VCaP (cell line): ENCODE data around the gene DIP2B.

Experiments used
- H3K27ac ChIP-seq: fragments of 450-650 bp; 2 replicates; pipeline ENCODE4 v1.5.1; 2017
- TF ChIP-seq, protein P1 (sequence below): fragments of 450-650 bp; conservative IDR thresholded peaks from 2 replicates; pipeline ENCODE4 v1.5.1; 2017; ENCODE audit warnings: mild to moderate bottlenecking, moderate library complexity

DIP2B gene

GRCh38 chr12:50606675-50607375 is 102.0 kb downstream of the DIP2B start:
- TF ChIP-seq, protein P1, sequence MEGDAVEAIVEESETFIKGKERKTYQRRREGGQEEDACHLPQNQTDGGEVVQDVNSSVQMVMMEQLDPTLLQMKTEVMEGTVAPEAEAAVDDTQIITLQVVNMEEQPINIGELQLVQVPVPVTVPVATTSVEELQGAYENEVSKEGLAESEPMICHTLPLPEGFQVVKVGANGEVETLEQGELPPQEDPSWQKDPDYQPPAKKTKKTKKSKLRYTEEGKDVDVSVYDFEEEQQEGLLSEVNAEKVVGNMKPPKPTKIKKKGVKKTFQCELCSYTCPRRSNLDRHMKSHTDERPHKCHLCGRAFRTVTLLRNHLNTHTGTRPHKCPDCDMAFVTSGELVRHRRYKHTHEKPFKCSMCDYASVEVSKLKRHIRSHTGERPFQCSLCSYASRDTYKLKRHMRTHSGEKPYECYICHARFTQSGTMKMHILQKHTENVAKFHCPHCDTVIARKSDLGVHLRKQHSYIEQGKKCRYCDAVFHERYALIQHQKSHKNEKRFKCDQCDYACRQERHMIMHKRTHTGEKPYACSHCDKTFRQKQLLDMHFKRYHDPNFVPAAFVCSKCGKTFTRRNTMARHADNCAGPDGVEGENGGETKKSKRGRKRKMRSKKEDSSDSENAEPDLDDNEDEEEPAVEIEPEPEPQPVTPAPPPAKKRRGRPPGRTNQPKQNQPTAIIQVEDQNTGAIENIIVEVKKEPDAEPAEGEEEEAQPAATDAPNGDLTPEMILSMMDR: no peak
- H3K27ac ChIP-seq: no peak overlapping the region

DNA sequence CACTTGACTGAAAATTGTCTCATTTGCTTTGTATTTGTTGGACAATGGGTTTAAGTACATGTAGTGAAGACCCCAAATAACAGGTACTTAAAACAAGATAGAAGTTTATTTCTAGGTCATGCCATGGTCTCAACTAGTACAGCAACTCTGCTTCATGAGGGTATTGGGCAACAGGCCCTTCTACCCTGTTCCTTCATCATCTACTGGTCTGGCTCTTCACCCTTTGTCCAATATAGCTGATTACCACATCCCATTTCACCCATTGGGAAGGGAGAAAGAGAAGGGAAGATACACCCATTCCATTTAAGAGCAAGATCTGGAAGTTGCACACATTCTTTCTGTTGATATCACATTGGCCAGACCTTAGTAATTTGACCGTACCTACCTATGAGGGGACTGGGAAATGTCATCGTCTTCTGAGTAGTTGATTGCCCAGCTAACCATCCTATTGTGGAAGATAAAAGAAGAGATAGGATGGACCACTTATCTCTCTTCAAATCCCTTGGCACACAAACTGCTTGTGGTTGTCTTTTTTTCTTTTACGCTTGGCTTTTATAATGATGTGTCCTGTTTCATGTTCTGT is 104.6 kb downstream of the DIP2B start:
- TF ChIP-seq, protein P1: no peak
- H3K27ac ChIP-seq: no peak overlapping the region

DNA sequence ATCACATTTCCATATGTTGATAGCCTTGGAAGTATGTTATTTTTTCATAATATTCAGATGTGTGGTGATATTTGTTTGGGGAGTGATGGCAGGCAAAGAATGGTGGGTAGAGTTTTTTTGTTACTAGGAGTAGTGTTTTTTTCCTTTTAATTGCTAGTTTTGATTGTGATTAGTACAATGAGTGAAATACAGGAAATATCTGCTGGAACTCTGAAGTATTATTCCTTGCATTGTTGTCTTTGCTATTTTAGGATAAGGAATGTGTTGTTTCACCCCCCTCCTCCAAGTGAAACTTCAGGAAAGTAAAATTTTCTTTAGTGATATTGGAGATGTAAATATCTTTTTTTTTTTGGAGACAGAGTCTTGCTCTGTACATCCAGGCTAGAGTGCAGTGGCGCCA is 105.4 kb downstream of the DIP2B start:
- TF ChIP-seq, protein P1: no peak
- no peak overlapping the region for H3K27ac ChIP-seq

DNA sequence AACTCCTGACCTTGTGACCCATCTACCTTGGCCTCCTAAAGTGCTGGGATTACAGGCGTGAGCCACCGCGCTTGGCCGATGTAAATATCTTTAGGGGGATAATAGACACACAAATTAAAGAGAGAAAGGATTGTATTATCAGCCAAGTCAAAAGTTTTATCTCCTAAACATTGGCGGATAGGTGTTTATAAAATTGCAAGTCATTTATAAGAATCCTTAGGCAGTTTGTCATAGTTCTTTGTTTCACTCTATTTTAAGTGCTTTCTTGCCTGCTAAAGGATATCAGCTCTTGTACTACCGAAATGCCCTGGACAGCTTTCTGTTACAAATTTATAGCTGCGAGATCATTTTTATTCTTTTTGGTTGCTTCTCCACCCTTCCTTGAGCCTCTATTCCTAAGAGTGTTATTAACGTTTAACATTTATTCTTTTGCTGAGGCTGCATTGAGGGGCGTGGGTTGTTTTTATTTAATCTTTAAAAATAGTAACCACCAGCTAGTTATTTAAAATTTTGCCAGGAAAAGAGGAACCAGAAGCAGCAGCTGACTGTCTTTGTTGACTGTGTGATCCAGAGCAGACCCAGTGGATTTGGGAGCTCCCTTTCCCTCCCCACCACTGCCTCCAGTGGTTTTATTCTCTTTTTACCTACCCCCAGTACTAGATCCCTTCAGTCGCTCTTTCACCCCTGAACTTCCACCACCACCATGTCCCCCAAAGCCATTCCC is 106.4 kb downstream of the DIP2B start:
- TF ChIP-seq, protein P1: no peak
- H3K27ac ChIP-seq: no peak overlapping the region

- H3K27ac ChIP-seq: no peak overlapping the region
- TF ChIP-seq, protein P1: no peak
Observed at GRCh38 chr12:50612882-50613281, 108.1 kb downstream of the DIP2B start.

DNA sequence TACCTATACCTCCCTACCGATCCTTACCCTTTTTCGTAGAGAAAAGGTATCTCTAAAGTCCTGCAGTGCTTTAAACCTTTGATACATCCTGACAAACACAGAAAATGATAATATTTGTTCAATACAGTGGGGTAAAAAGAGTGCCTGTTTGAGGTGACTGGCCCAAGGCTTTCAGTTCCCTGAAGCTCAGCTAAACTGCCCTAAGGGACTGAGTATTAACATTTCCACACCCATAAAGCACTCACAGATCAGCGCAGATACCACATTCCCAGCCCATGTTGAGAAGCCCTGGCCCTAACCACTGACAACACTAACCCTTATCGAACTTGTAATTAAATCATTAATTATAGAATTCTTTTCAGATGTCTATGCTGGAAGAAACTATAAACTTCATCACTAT is 108.7 kb downstream of the DIP2B start:
- H3K27ac ChIP-seq: no peak overlapping the region
- TF ChIP-seq, protein P1: no peak

- TF ChIP-seq, protein P1: no peak
- no peak overlapping the region for H3K27ac ChIP-seq
Observed at GRCh38 chr12:50614167-50614759, 109.5 kb downstream of the DIP2B start.
